HEK293 (cell line): ENCODE measurements around the gene ADA.

Experiments used
- CTCF ChIA-PET: fragments of 350-600 bp; formaldehyde crosslinking; extraction: SDS; loops from one replicate; lab custom pipeline; 2021; ENCODE audit warnings: antibody characterized with exemption; lab: Yijun Ruan, JAX
- POLR2A ChIA-PET: fragments of 300-600 bp; formaldehyde crosslinking; extraction: SDS; loops from one replicate; lab custom pipeline; 2020; ENCODE audit warnings: antibody characterized with exemption, inconsistent platforms; lab: Yijun Ruan, JAX
- H3K27ac ChIP-seq: fragments of 200-500 bp; sonication (Bioruptor generic); 2 replicates; pipeline ENCODE4 v1.5.1; 2014; ENCODE audit warnings: low read depth, low read length, control low read depth, inconsistent platforms; ENCODE audit errors: extremely low read depth
- H3K36me3 ChIP-seq, 2 experiments: fragments of 200-500 bp in 1 of 2; sonication (Bioruptor generic) in 1 of 2; 1 replicate in 1 of 2; 2 replicates in 1 of 2; pipeline ENCODE4 v1.5.1; 2014 to 2017; ENCODE audit warnings: inconsistent platforms in 2 of 2, low read length in 2 of 2; ENCODE audit not compliant: control insufficient read depth in 2 of 2, insufficient read depth in 1 of 2
- H3K4me1 ChIP-seq: fragments of 200-500 bp; sonication (Bioruptor generic); 2 replicates; pipeline ENCODE4 v1.5.1; 2014; ENCODE audit warnings: mild to moderate bottlenecking, low read length, inconsistent platforms; ENCODE audit not compliant: control insufficient read depth, insufficient read depth
- H3K4me3 ChIP-seq: 2 replicates; pipeline ENCODE4 v1.5.1; 2011; ENCODE audit warnings: low read depth, mild to moderate bottlenecking, control low read depth, low read length, moderate library complexity
- H3K9me3 ChIP-seq: fragments of 200-500 bp; sonication (Bioruptor generic); 2 replicates; pipeline ENCODE4 v1.5.1; 2014; ENCODE audit warnings: low read depth, low read length, inconsistent platforms; ENCODE audit not compliant: control insufficient read depth, insufficient read depth
- BCL11A ChIP-seq: fragments of 450-650 bp; formaldehyde crosslinking; IDR thresholded peaks from 2 replicates; pipeline ENCODE4 v1.5.1; 2016; ENCODE audit warnings: low read depth, missing biosample characterization, missing genetic modification characterization
- FEZF1 ChIP-seq: fragments of 450-650 bp; formaldehyde crosslinking; IDR thresholded peaks from 2 replicates; pipeline ENCODE4 v1.5.1; 2016; ENCODE audit warnings: missing biosample characterization, missing genetic modification characterization
- IKZF3 ChIP-seq: fragments of 450-650 bp; IDR thresholded peaks from 2 replicates; pipeline ENCODE4 v1.5.0; 2018; ENCODE audit warnings: missing biosample characterization, mild to moderate bottlenecking, missing genetic modification characterization, moderate library complexity
- OSR2 ChIP-seq: fragments of 450-650 bp; formaldehyde crosslinking; IDR thresholded peaks from 2 replicates; pipeline ENCODE4 v1.5.1; 2016; ENCODE audit warnings: missing biosample characterization, missing genetic modification characterization
- SETDB1 ChIP-seq: IDR thresholded peaks from one replicate; pipeline ENCODE4 v1.6.1; 2017; ENCODE audit warnings: mild to moderate bottlenecking, low read length, moderate library complexity, mixed read lengths; ENCODE audit not compliant: insufficient read length
- SP2 ChIP-seq: fragments of 450-650 bp; formaldehyde crosslinking; IDR thresholded peaks from 2 replicates; pipeline ENCODE4 v1.5.1; 2016; ENCODE audit warnings: missing biosample characterization, missing genetic modification characterization
- YY1 ChIP-seq: fragments of 450-650 bp; formaldehyde crosslinking; IDR thresholded peaks from 2 replicates; pipeline ENCODE4 v1.5.1; 2018; ENCODE audit warnings: missing biosample characterization, missing genetic modification characterization
- ZNF10 ChIP-seq: fragments of 450-650 bp; formaldehyde crosslinking; IDR thresholded peaks from 2 replicates; pipeline ENCODE4 v1.5.1; 2017; ENCODE audit warnings: missing biosample characterization, missing genetic modification characterization
- ZNF112 ChIP-seq: fragments of 450-650 bp; formaldehyde crosslinking; IDR thresholded peaks from 2 replicates; pipeline ENCODE4 v1.5.0; 2017; ENCODE audit warnings: missing biosample characterization, missing genetic modification characterization
- ZNF155 ChIP-seq: fragments of 450-650 bp; formaldehyde crosslinking; IDR thresholded peaks from 2 replicates; pipeline ENCODE4 v1.5.1; 2016; ENCODE audit warnings: missing biosample characterization, missing genetic modification characterization
- ZNF169 ChIP-seq: fragments of 450-650 bp; formaldehyde crosslinking; IDR thresholded peaks from 2 replicates; pipeline ENCODE4 v1.5.1; 2016; ENCODE audit warnings: missing biosample characterization, missing genetic modification characterization
- ZNF184 ChIP-seq: fragments of 450-650 bp; IDR thresholded peaks from 2 replicates; pipeline ENCODE4 v1.5.1; 2018; ENCODE audit warnings: missing biosample characterization, mild to moderate bottlenecking, missing genetic modification characterization
- ZNF2 ChIP-seq: fragments of 450-650 bp; formaldehyde crosslinking; IDR thresholded peaks from 2 replicates; pipeline ENCODE4 v1.5.1; 2016; ENCODE audit warnings: missing biosample characterization, missing genetic modification characterization
- ZNF302 ChIP-seq: fragments of 450-650 bp; formaldehyde crosslinking; IDR thresholded peaks from 2 replicates; pipeline ENCODE4 v1.5.1; 2016; ENCODE audit warnings: missing biosample characterization, missing genetic modification characterization, low read depth
- ZNF366 ChIP-seq: fragments of 450-650 bp; formaldehyde crosslinking; conservative IDR thresholded peaks from 2 replicates; pipeline ENCODE4 v1.5.1; 2016; ENCODE audit warnings: missing biosample characterization, missing genetic modification characterization
- ZNF37A ChIP-seq: fragments of 450-650 bp; IDR thresholded peaks from 2 replicates; pipeline ENCODE4 v1.5.1; 2018; ENCODE audit warnings: missing biosample characterization, missing genetic modification characterization
- ZNF433 ChIP-seq: fragments of 450-650 bp; formaldehyde crosslinking; IDR thresholded peaks from 2 replicates; pipeline ENCODE4 v1.5.1; 2016; ENCODE audit warnings: missing biosample characterization, missing genetic modification characterization, low read depth
- ZNF510 ChIP-seq: fragments of 450-650 bp; formaldehyde crosslinking; IDR thresholded peaks from 2 replicates; pipeline ENCODE4 v1.5.1; 2018; ENCODE audit warnings: mild to moderate bottlenecking, missing genetic modification characterization, missing biosample characterization; ENCODE audit not compliant: insufficient replicate concordance
- ZNF529 ChIP-seq: fragments of 450-650 bp; formaldehyde crosslinking; IDR thresholded peaks from 2 replicates; pipeline ENCODE4 v1.5.1; 2017; ENCODE audit warnings: missing genetic modification characterization, missing biosample characterization; ENCODE audit not compliant: insufficient replicate concordance
- ZNF549 ChIP-seq: fragments of 450-650 bp; IDR thresholded peaks from 2 replicates; pipeline ENCODE4 v1.5.1; 2018; ENCODE audit warnings: missing biosample characterization, missing genetic modification characterization, mild to moderate bottlenecking, inconsistent platforms, moderate library complexity
- ZNF555 ChIP-seq: fragments of 450-650 bp; formaldehyde crosslinking; conservative IDR thresholded peaks from 2 replicates; pipeline ENCODE4 v1.5.1; 2017; ENCODE audit warnings: missing biosample characterization, mild to moderate bottlenecking, missing genetic modification characterization, inconsistent platforms
- ZNF558 ChIP-seq: fragments of 450-650 bp; formaldehyde crosslinking; IDR thresholded peaks from 2 replicates; pipeline ENCODE4 v1.5.1; 2016; ENCODE audit warnings: missing biosample characterization, missing genetic modification characterization
- ZNF561 ChIP-seq: fragments of 450-650 bp; IDR thresholded peaks from 2 replicates; pipeline ENCODE4 v1.5.1; 2018; ENCODE audit warnings: missing biosample characterization, missing genetic modification characterization, borderline replicate concordance
- ZNF626 ChIP-seq: fragments of 450-650 bp; sonication (Bioruptor Pico); formaldehyde crosslinking; IDR thresholded peaks from 2 replicates; pipeline ENCODE4 v1.5.1; 2018; ENCODE audit warnings: missing biosample characterization, missing genetic modification characterization, inconsistent platforms
- ZNF791 ChIP-seq: fragments of 450-650 bp; formaldehyde crosslinking; IDR thresholded peaks from 2 replicates; pipeline ENCODE4 v1.5.1; 2016; ENCODE audit warnings: missing biosample characterization, missing genetic modification characterization
- ZNF837 ChIP-seq: fragments of 450-650 bp; formaldehyde crosslinking; IDR thresholded peaks from 2 replicates; pipeline ENCODE4 v1.5.1; 2016; ENCODE audit warnings: missing biosample characterization, missing genetic modification characterization
- ZSCAN30 ChIP-seq: fragments of 450-650 bp; IDR thresholded peaks from 2 replicates; pipeline ENCODE4 v1.5.1; 2018; ENCODE audit warnings: missing biosample characterization, mild to moderate bottlenecking, missing genetic modification characterization, moderate library complexity
- TF ChIP-seq, protein P1 (sequence below): fragments of 450-650 bp; formaldehyde crosslinking; IDR thresholded peaks from 2 replicates; pipeline ENCODE4 v1.5.1; 2016; ENCODE audit warnings: missing biosample characterization, missing genetic modification characterization, low read depth
- TF ChIP-seq, protein P2 (sequence below): fragments of 450-650 bp; formaldehyde crosslinking; IDR thresholded peaks from 2 replicates; pipeline ENCODE4 v1.5.1; 2016; ENCODE audit warnings: missing biosample characterization, missing genetic modification characterization
- TF ChIP-seq, protein P3 (sequence below): fragments of 450-650 bp; formaldehyde crosslinking; IDR thresholded peaks from 2 replicates; pipeline ENCODE4 v1.5.1; 2016; ENCODE audit warnings: missing biosample characterization, missing genetic modification characterization

ADA gene

DNA sequence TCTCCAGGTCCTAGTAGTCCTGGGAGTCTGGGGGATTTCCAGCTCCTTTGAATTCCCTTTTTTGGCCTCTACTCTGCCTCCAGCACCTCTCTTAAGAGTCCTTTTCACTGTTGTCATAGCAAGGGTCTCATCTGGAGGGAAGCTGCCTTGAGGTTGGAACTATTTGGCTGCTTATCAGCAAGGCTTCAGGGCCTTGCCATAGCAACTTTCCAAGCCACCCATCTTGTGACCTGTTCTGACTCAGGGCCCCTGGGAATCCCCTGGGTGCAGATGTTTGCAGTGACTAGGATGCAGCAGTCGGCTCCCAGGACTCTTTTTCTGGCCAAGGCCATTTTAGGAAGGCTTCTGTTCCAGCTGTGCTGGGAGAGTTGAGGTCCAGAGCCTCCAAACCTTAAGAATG lies 56.8 kb downstream of the ADA start:
- CTCF ChIA-PET = interaction anchor here (1.5 to 1.9 kb wide), 3 partner anchors 8 to 210 kb away, joined by 5 to 7 read pairs (median 7); no protein-coding TSS in a partner anchor
- Histone ChIP-seq H3K4me1 (no peaks in the 10 kb centered on the region), H3K4me3 (no peak overlapping the region), H3K9me3 (no peaks in the 10 kb centered on the region), H3K27ac (no peak overlapping the region), H3K36me3 (peaks cover 0 to 7% of the 10 kb centered on the region in 2 experiments; a peak in 1 of 3 replicates)
- POLR2A ChIA-PET = no interaction called here
- TF ChIP-seq ZSCAN30 (tag by site-specific recombination) = no peak
- TF ChIP-seq ZNF561 = no peak
- no peak for TF ChIP-seq ZNF169
- no peak for TF ChIP-seq ZNF10 (tag by site-specific recombination)
- no peak for TF ChIP-seq FEZF1
- TF ChIP-seq SP2 (tag by site-specific recombination) = no peak
- no peak for TF ChIP-seq ZNF555 (tag by site-specific recombination)
- TF ChIP-seq YY1 (tag by site-specific recombination) = no peak
- no peak for TF ChIP-seq ZNF366 (tag by site-specific recombination)
- TF ChIP-seq ZNF529 = no peak
- TF ChIP-seq ZNF433 = no peak
- TF ChIP-seq ZNF510 (tag by site-specific recombination) = no peak
- no peak for TF ChIP-seq ZNF791 (tag by site-specific recombination)

DNA sequence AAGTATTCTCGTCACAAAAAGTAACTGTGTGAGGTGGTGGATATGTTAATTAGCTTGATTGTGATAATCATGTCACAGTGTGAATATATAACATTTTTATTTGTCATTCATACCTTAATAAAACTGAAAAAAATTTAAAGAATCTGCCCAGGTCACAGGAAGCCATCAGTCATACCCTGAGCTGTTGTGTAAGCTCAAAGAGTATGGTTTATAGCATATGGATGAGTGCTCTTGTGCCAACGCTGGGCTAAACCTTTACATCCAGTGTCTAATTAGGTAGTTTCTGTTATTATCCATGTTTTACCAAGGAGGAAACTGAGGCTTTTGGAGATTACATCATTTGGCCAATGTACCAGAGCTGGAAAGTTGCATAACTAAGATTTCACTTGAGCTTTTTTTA lies 57.7 kb downstream of the ADA start:
- no peaks in the 10 kb centered on the region for H3K9me3 ChIP-seq
- no peak for TF ChIP-seq BCL11A (tag by site-specific recombination)
- TF ChIP-seq ZNF558 (tag by site-specific recombination) = no peak
- TF ChIP-seq, protein P1, sequence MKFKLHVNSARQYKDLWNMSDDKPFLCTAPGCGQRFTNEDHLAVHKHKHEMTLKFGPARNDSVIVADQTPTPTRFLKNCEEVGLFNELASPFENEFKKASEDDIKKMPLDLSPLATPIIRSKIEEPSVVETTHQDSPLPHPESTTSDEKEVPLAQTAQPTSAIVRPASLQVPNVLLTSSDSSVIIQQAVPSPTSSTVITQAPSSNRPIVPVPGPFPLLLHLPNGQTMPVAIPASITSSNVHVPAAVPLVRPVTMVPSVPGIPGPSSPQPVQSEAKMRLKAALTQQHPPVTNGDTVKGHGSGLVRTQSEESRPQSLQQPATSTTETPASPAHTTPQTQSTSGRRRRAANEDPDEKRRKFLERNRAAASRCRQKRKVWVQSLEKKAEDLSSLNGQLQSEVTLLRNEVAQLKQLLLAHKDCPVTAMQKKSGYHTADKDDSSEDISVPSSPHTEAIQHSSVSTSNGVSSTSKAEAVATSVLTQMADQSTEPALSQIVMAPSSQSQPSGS (tag by site-specific recombination) = no peak
- no peak for TF ChIP-seq SETDB1
- TF ChIP-seq ZNF837 (tag by site-specific recombination) = no peak
- no peak for TF ChIP-seq ZNF626 (tag by site-specific recombination)
- no peak for TF ChIP-seq ZNF112
- TF ChIP-seq ZNF184 (tag by site-specific recombination) = no peak
- no peak for TF ChIP-seq ZNF302
- TF ChIP-seq, protein P2, sequence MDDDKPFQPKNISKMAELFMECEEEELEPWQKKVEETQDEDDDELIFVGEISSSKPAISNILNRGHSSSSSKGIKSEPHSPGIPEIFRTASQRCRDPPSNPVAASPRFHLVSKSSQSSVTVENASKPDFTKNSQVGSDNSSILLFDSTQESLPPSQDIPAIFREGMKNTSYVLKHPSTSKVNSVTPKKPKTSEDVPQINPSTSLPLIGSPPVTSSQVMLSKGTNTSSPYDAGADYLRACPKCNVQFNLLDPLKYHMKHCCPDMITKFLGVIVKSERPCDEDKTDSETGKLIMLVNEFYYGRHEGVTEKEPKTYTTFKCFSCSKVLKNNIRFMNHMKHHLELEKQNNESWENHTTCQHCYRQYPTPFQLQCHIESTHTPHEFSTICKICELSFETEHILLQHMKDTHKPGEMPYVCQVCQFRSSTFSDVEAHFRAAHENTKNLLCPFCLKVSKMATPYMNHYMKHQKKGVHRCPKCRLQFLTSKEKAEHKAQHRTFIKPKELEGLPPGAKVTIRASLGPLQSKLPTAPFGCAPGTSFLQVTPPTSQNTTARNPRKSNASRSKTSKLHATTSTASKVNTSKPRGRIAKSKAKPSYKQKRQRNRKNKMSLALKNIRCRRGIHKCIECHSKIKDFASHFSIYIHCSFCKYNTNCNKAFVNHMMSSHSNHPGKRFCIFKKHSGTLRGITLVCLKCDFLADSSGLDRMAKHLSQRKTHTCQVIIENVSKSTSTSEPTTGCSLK = no peak
- TF ChIP-seq IKZF3 (tag by site-specific recombination) = no peak
- TF ChIP-seq ZNF549 (tag by site-specific recombination) = no peak
- no peak for TF ChIP-seq OSR2 (tag by site-specific recombination)
- TF ChIP-seq, protein P3, sequence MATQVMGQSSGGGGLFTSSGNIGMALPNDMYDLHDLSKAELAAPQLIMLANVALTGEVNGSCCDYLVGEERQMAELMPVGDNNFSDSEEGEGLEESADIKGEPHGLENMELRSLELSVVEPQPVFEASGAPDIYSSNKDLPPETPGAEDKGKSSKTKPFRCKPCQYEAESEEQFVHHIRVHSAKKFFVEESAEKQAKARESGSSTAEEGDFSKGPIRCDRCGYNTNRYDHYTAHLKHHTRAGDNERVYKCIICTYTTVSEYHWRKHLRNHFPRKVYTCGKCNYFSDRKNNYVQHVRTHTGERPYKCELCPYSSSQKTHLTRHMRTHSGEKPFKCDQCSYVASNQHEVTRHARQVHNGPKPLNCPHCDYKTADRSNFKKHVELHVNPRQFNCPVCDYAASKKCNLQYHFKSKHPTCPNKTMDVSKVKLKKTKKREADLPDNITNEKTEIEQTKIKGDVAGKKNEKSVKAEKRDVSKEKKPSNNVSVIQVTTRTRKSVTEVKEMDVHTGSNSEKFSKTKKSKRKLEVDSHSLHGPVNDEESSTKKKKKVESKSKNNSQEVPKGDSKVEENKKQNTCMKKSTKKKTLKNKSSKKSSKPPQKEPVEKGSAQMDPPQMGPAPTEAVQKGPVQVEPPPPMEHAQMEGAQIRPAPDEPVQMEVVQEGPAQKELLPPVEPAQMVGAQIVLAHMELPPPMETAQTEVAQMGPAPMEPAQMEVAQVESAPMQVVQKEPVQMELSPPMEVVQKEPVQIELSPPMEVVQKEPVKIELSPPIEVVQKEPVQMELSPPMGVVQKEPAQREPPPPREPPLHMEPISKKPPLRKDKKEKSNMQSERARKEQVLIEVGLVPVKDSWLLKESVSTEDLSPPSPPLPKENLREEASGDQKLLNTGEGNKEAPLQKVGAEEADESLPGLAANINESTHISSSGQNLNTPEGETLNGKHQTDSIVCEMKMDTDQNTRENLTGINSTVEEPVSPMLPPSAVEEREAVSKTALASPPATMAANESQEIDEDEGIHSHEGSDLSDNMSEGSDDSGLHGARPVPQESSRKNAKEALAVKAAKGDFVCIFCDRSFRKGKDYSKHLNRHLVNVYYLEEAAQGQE = no peak
- TF ChIP-seq ZNF37A (tag by site-specific recombination) = no peak
- no peak for TF ChIP-seq ZNF2 (tag by site-specific recombination)
- TF ChIP-seq ZNF155 = no peak
- H3K4me3 ChIP-seq = no peak overlapping the region
- CTCF ChIA-PET = interaction anchor here (0.6 to 1.9 kb wide), 5 partner anchors 8 to 209 kb away, joined by 3 to 7 read pairs (median 5); no protein-coding TSS in a partner anchor
- POLR2A ChIA-PET = no interaction called here
- no peak overlapping the region for H3K27ac ChIP-seq
- peaks cover 0 to 7% of the 10 kb centered on the region in 2 experiments; a peak in 1 of 3 replicates for H3K36me3 ChIP-seq
- no peaks in the 10 kb centered on the region for H3K4me1 ChIP-seq
